Osteoblast (primary cell): ENCODE results near the gene TIMP1. TPM values are rescaled to one million over a fixed set of nuclear protein-coding genes. Genes with fewer than 3 reads are reported as not detected.
A peak's percentile ranks its signal among the peaks of the same experiment; 100 is the strongest.
"Not testable (repeated sequence)": the region's sequence is repeated elsewhere in the genome, so short reads cannot be mapped to it uniquely, and the experiment has no call there.

Experiments used
- DNase-seq: peaks from one replicate; pipeline ENCODE4 v3.0.0; 2011; ENCODE audit warnings: low spot score, mixed read lengths; ENCODE audit not compliant: insufficient read length; ENCODE audit errors: missing footprints
- H2AFZ ChIP-seq: 2 replicates; pipeline ENCODE4 v1.6.0; 2011; ENCODE audit warnings: mild to moderate bottlenecking, low read length
- H3K27ac ChIP-seq: 2 replicates; pipeline ENCODE4 v1.5.1; 2011; ENCODE audit warnings: mild to moderate bottlenecking, low read depth, low read length, moderate library complexity
- H3K27me3 ChIP-seq: 2 replicates; pipeline ENCODE4 v1.6.0; 2012; ENCODE audit warnings: mild to moderate bottlenecking, control low read depth, inconsistent platforms, low read length, moderate library complexity; ENCODE audit not compliant: insufficient read depth
- H3K36me3 ChIP-seq: 2 replicates; pipeline ENCODE4 v1.5.1; 2011; ENCODE audit warnings: mild to moderate bottlenecking, low read length, control low read depth, moderate library complexity; ENCODE audit not compliant: insufficient read depth
- H3K4me1 ChIP-seq: 2 replicates; pipeline ENCODE4 v1.5.1; 2011; ENCODE audit warnings: mild to moderate bottlenecking, low read length, control low read depth, moderate library complexity; ENCODE audit not compliant: insufficient read depth
- H3K4me2 ChIP-seq: 2 replicates; pipeline ENCODE4 v1.6.0; 2011; ENCODE audit warnings: mild to moderate bottlenecking, low read length; ENCODE audit not compliant: insufficient read depth
- H3K4me3 ChIP-seq: fragments of 200-600 bp; sonication (generic); 3 replicates; pipeline ENCODE4 v1.5.1; 2012; ENCODE audit warnings: mild to moderate bottlenecking, low read length, inconsistent platforms; ENCODE audit not compliant: insufficient read depth
- H3K79me2 ChIP-seq: 2 replicates; pipeline ENCODE4 v1.6.0; 2012; ENCODE audit warnings: mild to moderate bottlenecking, low read length, control low read depth, inconsistent platforms; ENCODE audit not compliant: insufficient read depth
- H3K9me3 ChIP-seq: 2 replicates; pipeline ENCODE4 v1.5.1; 2011; ENCODE audit warnings: low read depth, low read length, control low read depth
- H4K20me1 ChIP-seq: 2 replicates; pipeline ENCODE4 v1.6.0; 2012; ENCODE audit warnings: mild to moderate bottlenecking, low read length, control low read depth; ENCODE audit not compliant: insufficient read depth
- total RNA-seq: library from RNA; depleted of rRNA; stranded (reverse); fragments of >200 nt; gene quantifications from 2 replicates; pipeline ENCODE4 v1.2.3, GENCODE V29; 2012
- TF ChIP-seq, protein P1 (sequence below): IDR thresholded peaks from 2 replicates; pipeline ENCODE4 v1.5.1; 2011; ENCODE audit warnings: mild to moderate bottlenecking, low read depth, low read length, moderate library complexity; ENCODE audit errors: extremely low read depth

Gene TIMP1
- total RNA-seq, 1 donor: 904 TPM

DNA sequence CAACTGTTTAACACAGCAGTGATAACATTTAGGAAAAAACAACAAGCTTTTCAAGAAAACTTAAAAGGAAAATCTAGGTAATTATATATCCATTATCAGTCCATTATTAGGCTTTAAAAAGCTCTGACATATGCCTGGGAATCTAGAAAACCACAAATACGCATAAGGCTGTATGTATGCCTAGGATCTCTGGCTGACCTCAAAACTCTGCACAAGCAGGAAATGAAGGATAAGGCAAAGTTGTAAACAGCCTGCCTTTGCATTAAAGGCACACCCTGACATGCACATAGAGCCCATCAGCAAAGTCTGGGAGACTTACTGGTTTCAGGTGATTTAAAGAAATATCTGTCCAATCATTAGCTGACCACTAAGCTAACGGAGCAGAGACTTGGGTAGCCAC lies 14.0 kb downstream of the TIMP1 start:
- peaks cover 12% of the 10 kb centered on the region for H3K4me1 ChIP-seq
- TF ChIP-seq, protein P1, sequence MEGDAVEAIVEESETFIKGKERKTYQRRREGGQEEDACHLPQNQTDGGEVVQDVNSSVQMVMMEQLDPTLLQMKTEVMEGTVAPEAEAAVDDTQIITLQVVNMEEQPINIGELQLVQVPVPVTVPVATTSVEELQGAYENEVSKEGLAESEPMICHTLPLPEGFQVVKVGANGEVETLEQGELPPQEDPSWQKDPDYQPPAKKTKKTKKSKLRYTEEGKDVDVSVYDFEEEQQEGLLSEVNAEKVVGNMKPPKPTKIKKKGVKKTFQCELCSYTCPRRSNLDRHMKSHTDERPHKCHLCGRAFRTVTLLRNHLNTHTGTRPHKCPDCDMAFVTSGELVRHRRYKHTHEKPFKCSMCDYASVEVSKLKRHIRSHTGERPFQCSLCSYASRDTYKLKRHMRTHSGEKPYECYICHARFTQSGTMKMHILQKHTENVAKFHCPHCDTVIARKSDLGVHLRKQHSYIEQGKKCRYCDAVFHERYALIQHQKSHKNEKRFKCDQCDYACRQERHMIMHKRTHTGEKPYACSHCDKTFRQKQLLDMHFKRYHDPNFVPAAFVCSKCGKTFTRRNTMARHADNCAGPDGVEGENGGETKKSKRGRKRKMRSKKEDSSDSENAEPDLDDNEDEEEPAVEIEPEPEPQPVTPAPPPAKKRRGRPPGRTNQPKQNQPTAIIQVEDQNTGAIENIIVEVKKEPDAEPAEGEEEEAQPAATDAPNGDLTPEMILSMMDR: no peak
- H3K4me2 ChIP-seq: peak overlapping the region; percentile 62
- H3K9me3 ChIP-seq: no peaks in the 10 kb centered on the region
- H3K4me3 ChIP-seq: no peak overlapping the region
- H3K79me2 ChIP-seq: no peaks in the 10 kb centered on the region
- DNase-seq: no peak
- H3K27me3 ChIP-seq: no peaks in the 10 kb centered on the region
- H4K20me1 ChIP-seq: no peaks in the 10 kb centered on the region
- no peak overlapping the region for H2AFZ ChIP-seq
- no peaks in the 10 kb centered on the region for H3K36me3 ChIP-seq
- H3K27ac ChIP-seq: peak overlapping the region; percentile 94

DNA sequence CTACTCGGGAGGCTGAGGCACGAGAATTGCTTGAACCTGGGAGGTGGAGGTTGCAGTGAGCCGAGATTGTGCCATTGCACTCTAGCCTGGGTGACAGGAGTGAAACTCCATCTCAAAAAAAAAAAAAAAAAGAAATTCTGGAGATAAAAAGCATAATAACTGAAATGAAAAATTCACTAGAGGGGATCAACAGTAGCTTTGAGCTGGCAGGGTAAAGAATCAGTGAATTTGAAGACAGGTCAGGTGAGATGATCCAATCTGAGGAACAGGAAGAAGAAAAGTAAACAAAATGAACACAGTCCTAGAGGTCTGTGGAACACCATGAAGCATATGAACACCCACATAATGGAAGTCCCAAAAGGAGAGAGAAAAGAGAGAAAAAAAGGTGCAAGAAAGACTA lies 15.0 kb downstream of the TIMP1 start:
- TF ChIP-seq, protein P1: no peak
- H2AFZ ChIP-seq: no peak overlapping the region
- H3K27ac ChIP-seq: no peak overlapping the region
- no peaks in the 10 kb centered on the region for H3K36me3 ChIP-seq
- H3K27me3 ChIP-seq: no peaks in the 10 kb centered on the region
- DNase-seq: no peak
- no peak overlapping the region for H3K4me2 ChIP-seq
- H3K79me2 ChIP-seq: no peaks in the 10 kb centered on the region
- H3K9me3 ChIP-seq: no peaks in the 10 kb centered on the region
- H3K4me1 ChIP-seq: peaks cover 12% of the 10 kb centered on the region
- H4K20me1 ChIP-seq: no peaks in the 10 kb centered on the region
- no peak overlapping the region for H3K4me3 ChIP-seq

DNA sequence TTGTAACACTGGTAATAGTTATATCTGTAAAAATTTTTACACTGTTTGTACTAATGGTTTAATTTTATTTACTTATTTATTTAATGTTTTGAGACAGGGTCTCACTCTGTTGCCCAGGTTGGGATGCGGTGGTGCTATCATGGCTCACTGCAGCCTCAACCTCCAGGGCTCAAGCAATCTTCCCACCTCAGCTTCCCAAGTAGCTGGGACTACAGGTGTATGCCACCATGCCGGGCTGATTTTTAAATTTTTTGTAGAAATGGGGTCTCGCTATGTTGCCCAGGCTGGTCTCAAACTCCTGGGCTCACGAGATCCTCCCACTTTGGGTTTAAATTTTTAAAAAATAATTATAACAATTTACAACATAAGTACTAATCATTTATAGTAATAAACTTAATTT lies 20.9 kb downstream of the TIMP1 start:
- not testable (repeated sequence) for H3K27me3 ChIP-seq, H3K27ac ChIP-seq, H3K36me3 ChIP-seq, H3K4me2 ChIP-seq, DNase-seq, H3K79me2 ChIP-seq, H4K20me1 ChIP-seq, H2AFZ ChIP-seq, H3K4me3 ChIP-seq, H3K9me3 ChIP-seq, H3K4me1 ChIP-seq

DNA sequence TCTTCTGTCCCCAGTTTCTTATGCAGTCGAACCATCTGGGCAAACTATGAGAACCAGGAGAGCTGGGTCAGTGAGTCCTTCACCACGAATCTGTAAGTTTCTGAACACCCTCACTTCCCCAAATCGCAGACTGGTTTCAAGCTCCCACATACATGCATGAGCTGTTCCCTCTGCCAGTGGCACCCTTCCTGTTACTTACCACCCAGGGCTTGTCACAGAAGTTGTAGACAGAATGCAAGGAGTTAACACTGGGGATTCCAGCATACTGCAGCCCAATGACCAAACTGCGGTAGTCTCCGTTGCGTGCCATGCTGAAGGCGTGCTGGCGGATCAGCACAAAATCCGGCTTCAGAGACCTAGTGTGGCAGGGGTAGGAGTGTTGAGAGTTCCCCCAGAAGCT lies 22.8 kb downstream of the TIMP1 start:
- Histone ChIP-seq H3K27me3 (peaks cover 4% of the 10 kb centered on the region), H3K4me1 (no peaks in the 10 kb centered on the region), H3K9me3 (no peaks in the 10 kb centered on the region), H3K79me2 (no peaks in the 10 kb centered on the region), H3K4me3 (no peak overlapping the region), H3K36me3 (no peaks in the 10 kb centered on the region), H2AFZ (no peak overlapping the region), H3K4me2 (no peak overlapping the region), H4K20me1 (no peaks in the 10 kb centered on the region), H3K27ac (no peak overlapping the region)
- DNase-seq: no peak
- TF ChIP-seq, protein P1: no peak
